ENCODE data around the gene SNX6. TPM values are rescaled to one million over a fixed set of nuclear protein-coding genes. Genes with fewer than 3 reads are reported as not detected.
"Not testable (repeated sequence)": the region's sequence is repeated elsewhere in the genome, so short reads cannot be mapped to it uniquely, and the experiment has no call there.

Gene SNX6
- total and polyA plus RNA-seq, 9 donors = 61.6 to 89.8 (median 71.6) TPM

DNA sequence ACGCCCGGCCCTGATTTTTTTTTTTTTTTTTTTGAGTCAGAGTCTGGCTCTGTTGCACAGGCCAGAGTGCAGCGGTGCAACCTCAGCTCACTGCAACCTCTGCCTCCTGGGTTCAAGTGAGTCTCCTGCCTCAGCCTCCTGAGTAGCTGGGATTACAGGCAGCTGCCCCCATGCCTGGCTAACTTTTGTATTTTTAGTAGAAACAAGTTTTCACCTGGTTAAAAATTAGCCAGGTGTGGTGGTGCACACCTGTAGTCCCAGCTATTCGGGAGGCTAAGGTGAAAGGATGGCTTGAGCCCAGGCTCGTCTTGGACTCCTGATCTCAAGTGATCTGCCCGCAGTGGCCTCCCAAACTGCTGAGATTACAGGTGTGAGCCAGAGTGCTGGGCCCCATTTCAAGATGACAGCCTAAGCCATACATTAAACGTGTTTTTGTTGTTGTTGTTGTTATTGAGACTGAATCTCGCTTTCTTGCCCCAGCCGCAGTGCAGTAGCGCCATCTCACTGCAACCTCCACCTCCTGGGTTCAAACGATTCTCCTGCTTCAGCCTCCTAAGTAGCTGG, 47.7 kb downstream of the SNX6 start:
- no peak overlapping the region for H3K27ac ChIP-seq (ENCODE audit: low read length)

GRCh38 chr14:34580381-34580780, 49.6 kb downstream of the SNX6 start:
- WGBS (ENCODE audit: insufficient coverage) = no CpG with 5 or more reads among the region's 5 CpGs
- H3K27me3 ChIP-seq (ENCODE audit: control insufficient read depth, insufficient read depth, low read length) = no peaks in the 10 kb centered on the region
- no peak overlapping the region for H3K4me3 ChIP-seq (ENCODE audit: low read length)
- peaks cover 42% of the 10 kb centered on the region for H3K36me3 ChIP-seq (ENCODE audit: control insufficient read depth, insufficient read depth, low read length)
- no peak overlapping the region for H3K27ac ChIP-seq (ENCODE audit: low read length)
- no peaks in the 10 kb centered on the region for H3K4me1 ChIP-seq (ENCODE audit: control insufficient read depth, insufficient read depth, low read length)
- no peak for DNase-seq
- H3K9me3 ChIP-seq (replicated peaks; ENCODE audit: control insufficient read depth, low read depth, low read length) = no peaks in the 10 kb centered on the region

More for the DNA sequence above, 47.7 kb downstream of the SNX6 start:
- DNase-seq = no peak
- Histone ChIP-seq H3K9me3 (replicated peaks; ENCODE audit: control insufficient read depth, low read depth, low read length) (no peaks in the 10 kb centered on the region), H3K4me1 (ENCODE audit: control insufficient read depth, insufficient read depth, low read length) (no peaks in the 10 kb centered on the region), H3K4me3 (ENCODE audit: low read length) (no peak overlapping the region), H3K27me3 (ENCODE audit: control insufficient read depth, insufficient read depth, low read length) (no peaks in the 10 kb centered on the region), H3K36me3 (ENCODE audit: control insufficient read depth, insufficient read depth, low read length) (peaks cover 52% of the 10 kb centered on the region)
- WGBS (ENCODE audit: insufficient coverage) = 91% methylated on average over 3 of the region's 11 CpGs

- 100% methylated on average over 1 of the region's 3 CpGs for WGBS (ENCODE audit: insufficient coverage)
- Histone ChIP-seq H3K36me3 (ENCODE audit: control insufficient read depth, insufficient read depth, low read length) (peaks cover 51% of the 10 kb centered on the region), H3K4me3 (ENCODE audit: low read length) (no peak overlapping the region), H3K27me3 (ENCODE audit: control insufficient read depth, insufficient read depth, low read length) (no peaks in the 10 kb centered on the region), H3K4me1 (ENCODE audit: control insufficient read depth, insufficient read depth, low read length) (no peaks in the 10 kb centered on the region), H3K9me3 (replicated peaks; ENCODE audit: control insufficient read depth, low read depth, low read length) (no peaks in the 10 kb centered on the region), H3K27ac (ENCODE audit: low read length) (no peak overlapping the region)
- DNase-seq = no peak
These were observed 58.2 kb downstream of the SNX6 start for GRCh38 chr14:34571771-34572170.

GRCh38 chr14:34569750-34570149, 60.2 kb downstream of the SNX6 start:
- no peak for DNase-seq
- Histone ChIP-seq H3K27me3 (ENCODE audit: control insufficient read depth, insufficient read depth, low read length) (no peaks in the 10 kb centered on the region), H3K4me1 (ENCODE audit: control insufficient read depth, insufficient read depth, low read length) (no peaks in the 10 kb centered on the region), H3K36me3 (ENCODE audit: control insufficient read depth, insufficient read depth, low read length) (peaks cover 57% of the 10 kb centered on the region), H3K27ac (ENCODE audit: low read length) (no peak overlapping the region), H3K9me3 (replicated peaks; ENCODE audit: control insufficient read depth, low read depth, low read length) (no peaks in the 10 kb centered on the region), H3K4me3 (ENCODE audit: low read length) (no peak overlapping the region)
- WGBS (ENCODE audit: insufficient coverage) = no CpG with 5 or more reads among the region's 4 CpGs

DNA sequence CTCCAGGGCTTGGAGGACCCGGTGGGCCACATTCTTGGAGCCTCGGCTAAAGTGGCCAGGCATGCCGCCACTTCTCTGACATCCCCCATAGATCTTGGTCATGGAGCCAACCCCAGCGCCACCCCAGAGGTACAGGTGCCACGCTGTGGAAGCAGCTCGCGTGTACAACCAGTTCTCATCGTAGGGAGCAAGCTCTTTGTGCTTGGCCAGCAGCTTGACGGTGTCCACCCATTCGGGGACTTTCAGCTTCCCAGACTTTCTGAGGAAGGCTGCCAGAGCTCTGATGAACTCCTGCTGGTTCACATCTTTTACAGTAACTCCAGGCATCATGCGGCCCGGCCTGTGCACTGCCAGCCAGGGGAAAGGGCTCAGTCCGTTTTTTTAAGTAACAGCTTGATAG, 61.1 kb downstream of the SNX6 start:
- H3K27me3 ChIP-seq (ENCODE audit: control insufficient read depth, insufficient read depth, low read length) = no peaks in the 10 kb centered on the region
- no peak overlapping the region for H3K4me3 ChIP-seq (ENCODE audit: low read length)
- H3K9me3 ChIP-seq (replicated peaks; ENCODE audit: control insufficient read depth, low read depth, low read length) = no peaks in the 10 kb centered on the region
- peaks cover 64% of the 10 kb centered on the region for H3K36me3 ChIP-seq (ENCODE audit: control insufficient read depth, insufficient read depth, low read length)
- no peak overlapping the region for H3K27ac ChIP-seq (ENCODE audit: low read length)
- no peaks in the 10 kb centered on the region for H3K4me1 ChIP-seq (ENCODE audit: control insufficient read depth, insufficient read depth, low read length)
- WGBS (ENCODE audit: insufficient coverage) = 86% methylated on average over 10 of the region's 13 CpGs
- no peak for DNase-seq

DNA sequence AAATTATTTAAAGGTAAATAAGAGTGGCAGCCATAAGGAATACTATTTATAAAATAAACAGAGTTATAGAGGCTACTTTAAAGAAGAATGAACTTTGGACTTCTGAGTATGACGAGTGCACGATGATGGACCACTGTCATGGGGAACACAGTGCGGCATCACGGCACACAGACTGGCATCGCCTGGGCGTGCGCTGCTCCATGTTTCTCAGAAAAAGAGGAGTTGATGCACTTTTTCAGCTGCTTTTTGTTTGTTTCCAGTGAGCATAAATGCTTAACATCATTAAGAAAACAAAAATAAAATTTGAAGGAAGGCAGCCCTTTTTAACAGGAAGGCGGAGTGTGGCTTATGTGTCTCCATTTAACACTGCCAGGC, 67.2 kb downstream of the SNX6 start:
- Histone ChIP-seq H3K4me3 (ENCODE audit: low read length) (no peak overlapping the region), H3K27me3 (ENCODE audit: control insufficient read depth, insufficient read depth, low read length) (no peaks in the 10 kb centered on the region), H3K27ac (ENCODE audit: low read length) (no peak overlapping the region), H3K4me1 (ENCODE audit: control insufficient read depth, insufficient read depth, low read length) (no peaks in the 10 kb centered on the region), H3K36me3 (ENCODE audit: control insufficient read depth, insufficient read depth, low read length) (peaks cover 35% of the 10 kb centered on the region), H3K9me3 (replicated peaks; ENCODE audit: control insufficient read depth, low read depth, low read length) (no peaks in the 10 kb centered on the region)
- DNase-seq = no peak
- WGBS (ENCODE audit: insufficient coverage) = 92% methylated on average over 5 of the region's 8 CpGs

DNA sequence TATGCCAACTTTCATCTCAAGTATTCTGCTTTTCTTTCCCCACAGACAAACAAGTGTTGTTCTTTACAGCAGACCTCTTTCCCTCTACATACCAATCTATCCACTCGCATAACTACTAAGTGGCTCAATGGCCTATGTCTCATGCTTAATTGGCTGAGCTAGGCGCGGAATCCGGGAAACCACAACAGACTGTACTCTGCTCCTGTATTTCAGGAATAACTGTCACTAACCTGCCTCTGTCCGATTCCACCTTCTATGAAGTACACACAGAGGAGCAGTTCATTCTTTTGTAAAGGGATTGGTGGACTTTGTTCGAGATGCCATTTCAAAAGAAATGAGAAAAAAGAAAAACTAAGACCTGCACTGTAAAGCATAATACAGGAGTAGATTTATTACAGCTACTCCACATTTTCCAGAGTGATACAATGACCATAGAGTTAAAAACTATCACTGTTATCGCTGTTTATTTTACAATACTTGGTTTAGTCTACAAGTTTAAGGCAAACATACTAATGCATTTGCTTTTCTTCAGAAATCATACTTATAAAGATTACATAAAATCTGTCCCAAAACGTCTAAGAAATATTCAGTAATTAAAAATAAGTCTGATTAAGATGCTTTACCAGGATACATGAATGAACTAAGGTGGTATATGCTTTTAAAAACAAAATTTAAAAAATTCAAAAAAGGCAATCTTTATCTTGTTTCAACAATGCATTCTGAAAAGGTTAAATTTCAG, 67.7 kb downstream of the SNX6 start:
- H3K27ac ChIP-seq (ENCODE audit: low read length); H3K27me3 ChIP-seq (ENCODE audit: control insufficient read depth, insufficient read depth, low read length); DNase-seq; H3K4me1 ChIP-seq (ENCODE audit: control insufficient read depth, insufficient read depth, low read length); H3K9me3 ChIP-seq (replicated peaks; ENCODE audit: control insufficient read depth, low read depth, low read length); H3K4me3 ChIP-seq (ENCODE audit: low read length): not testable (repeated sequence)
- WGBS (ENCODE audit: insufficient coverage) = no CpG with 5 or more reads among the region's 8 CpGs
- H3K36me3 ChIP-seq (ENCODE audit: control insufficient read depth, insufficient read depth, low read length) = peaks cover 31% of the 10 kb centered on the region

DNA sequence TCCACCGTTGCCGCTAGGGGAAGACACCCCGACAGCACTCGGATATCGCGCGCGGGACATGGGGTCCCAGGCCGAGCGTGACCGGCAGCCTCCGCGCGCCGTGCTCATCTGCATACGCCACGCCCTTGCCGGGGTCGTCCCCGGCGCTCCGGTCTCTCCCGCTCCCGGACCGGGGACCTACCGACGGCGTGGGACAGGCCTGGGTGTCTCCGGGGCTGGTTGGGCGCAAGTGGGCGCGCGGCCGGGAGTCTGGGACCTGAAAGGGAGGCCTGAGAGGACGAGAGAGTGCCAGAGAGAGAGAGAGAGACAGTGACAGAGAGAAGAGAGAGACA, 73.5 kb downstream of the SNX6 start:
- H3K27ac ChIP-seq (ENCODE audit: low read length); H3K4me3 ChIP-seq (ENCODE audit: low read length); H3K4me1 ChIP-seq (ENCODE audit: control insufficient read depth, insufficient read depth, low read length); H3K36me3 ChIP-seq (ENCODE audit: control insufficient read depth, insufficient read depth, low read length); H3K9me3 ChIP-seq (replicated peaks; ENCODE audit: control insufficient read depth, low read depth, low read length); H3K27me3 ChIP-seq (ENCODE audit: control insufficient read depth, insufficient read depth, low read length); DNase-seq: not testable (repeated sequence)
- no CpG with 5 or more reads among the region's 35 CpGs for WGBS (ENCODE audit: insufficient coverage)

GRCh38 chr14:34555583-34556497, 74.1 kb downstream of the SNX6 start:
- not testable (repeated sequence) for DNase-seq; H3K36me3 ChIP-seq (ENCODE audit: control insufficient read depth, insufficient read depth, low read length); H3K27ac ChIP-seq (ENCODE audit: low read length); H3K4me3 ChIP-seq (ENCODE audit: low read length); H3K9me3 ChIP-seq (replicated peaks; ENCODE audit: control insufficient read depth, low read depth, low read length); H3K4me1 ChIP-seq (ENCODE audit: control insufficient read depth, insufficient read depth, low read length); H3K27me3 ChIP-seq (ENCODE audit: control insufficient read depth, insufficient read depth, low read length)
- WGBS (ENCODE audit: insufficient coverage) = no CpG with 5 or more reads among the region's 49 CpGs

DNA sequence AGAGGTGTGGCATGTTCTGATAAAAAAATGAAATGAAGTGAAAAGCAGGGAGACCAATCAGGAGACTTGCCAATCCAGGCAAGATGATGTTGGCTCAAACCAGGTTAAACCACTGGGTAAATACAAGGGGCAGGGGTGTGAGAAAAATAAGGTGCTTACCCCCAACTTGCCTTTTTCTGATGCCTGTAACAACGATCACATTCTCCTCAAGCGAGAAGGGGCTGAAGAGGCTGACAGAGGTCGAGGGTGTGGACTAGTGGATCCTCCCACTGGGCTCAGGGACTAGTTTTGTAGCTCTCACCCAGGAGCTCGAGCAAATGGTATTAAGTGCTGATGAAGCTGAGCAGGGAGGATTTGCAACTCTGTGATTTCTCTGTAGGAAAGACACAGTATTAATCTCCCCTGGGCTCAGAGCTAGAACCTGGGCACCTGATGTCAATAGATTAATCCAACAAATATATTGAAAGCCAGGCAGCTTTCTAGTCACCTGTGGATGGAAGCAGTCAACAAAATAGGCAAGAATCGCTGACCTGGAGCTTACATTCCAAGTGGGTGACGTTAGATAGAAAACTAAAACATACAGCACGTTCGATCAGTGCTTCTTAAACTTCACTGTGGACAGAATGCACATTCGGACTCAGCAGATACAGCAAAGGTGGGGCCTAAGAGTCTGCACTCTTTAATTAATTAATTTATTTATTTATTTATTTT, 75.3 kb downstream of the SNX6 start:
- Histone ChIP-seq H3K27me3 (ENCODE audit: control insufficient read depth, insufficient read depth, low read length) (no peaks in the 10 kb centered on the region), H3K36me3 (ENCODE audit: control insufficient read depth, insufficient read depth, low read length) (no peaks in the 10 kb centered on the region), H3K4me3 (ENCODE audit: low read length) (no peak overlapping the region), H3K9me3 (replicated peaks; ENCODE audit: control insufficient read depth, low read depth, low read length) (no peaks in the 10 kb centered on the region), H3K4me1 (ENCODE audit: control insufficient read depth, insufficient read depth, low read length) (peaks cover 8% of the 10 kb centered on the region), H3K27ac (ENCODE audit: low read length) (peak overlapping the region; percentile 49)
- peak; percentile 36 for DNase-seq
- no CpG with 5 or more reads among the region's 9 CpGs for whole genome bisulfite sequencing (ENCODE audit: insufficient coverage)
